Transverse colon (tissue), 4 donors: ENCODE measurements around the gene PDE4D. TPM values are rescaled to one million over a fixed set of nuclear protein-coding genes. Genes with fewer than 3 reads are reported as not detected.

Experiments
- DNase-seq: peaks from one replicate; pipeline ENCODE4 v3.0.0-alpha.2; 2019
- H3K27ac ChIP-seq, 4 donors: fragments of 200-600 bp; sonication (generic); 2 replicates each; pipeline ENCODE4 v1.5.1; 2016 to 2018; ENCODE audit warnings: inconsistent platforms in 4 of 4
- H3K27me3 ChIP-seq: fragments of 200-600 bp; sonication (generic); 2 replicates; pipeline ENCODE4 v1.5.1; 2017; ENCODE audit warnings: inconsistent platforms
- H3K36me3 ChIP-seq, 4 donors: fragments of 200-600 bp; sonication (generic); 2 replicates each; pipeline ENCODE4 v1.5.1; 2017 to 2019; ENCODE audit warnings: inconsistent platforms in 4 of 4
- H3K4me1 ChIP-seq, 4 donors: fragments of 200-600 bp; sonication (generic); 2 replicates each; pipeline ENCODE4 v1.5.1; 2017 to 2020; ENCODE audit warnings: inconsistent platforms in 4 of 4
- H3K4me3 ChIP-seq, 4 donors: fragments of 200-600 bp; sonication (generic); 1 replicate in 1 of 4; 2 replicates in 3 of 4; pipeline versions ENCODE4 v1.5.1 to v1.6.1; 2017 to 2019; ENCODE audit warnings: inconsistent platforms in 4 of 4
- H3K9me3 ChIP-seq, 2 donors: fragments of 200-600 bp; sonication (generic); 2 replicates each; pipeline ENCODE4 v1.5.1; 2017 to 2019; ENCODE audit warnings: inconsistent platforms in 2 of 2
- CTCF ChIP-seq, 5 experiments: fragments of 200-600 bp in 3 of 5; fragments of 450-650 bp in 2 of 5; sonication (generic) in 3 of 5; IDR thresholded peaks; 1 replicate in 2 of 5; 2 replicates in 3 of 5; pipeline ENCODE4 v1.5.1; 2016 to 2017; ENCODE audit warnings: antibody characterized with exemption in 5 of 5, inconsistent platforms in 3 of 5, mild to moderate bottlenecking in 2 of 5, moderate library complexity in 1 of 5
- EP300 ChIP-seq: sonication (generic); formaldehyde crosslinking; IDR thresholded peaks from one replicate; pipeline ENCODE4 v1.6.1; 2017; ENCODE audit warnings: antibody characterized with exemption, low read depth
- POLR2A ChIP-seq: fragments of 450-650 bp; IDR thresholded peaks from one replicate; pipeline ENCODE4 v1.6.1; 2016; ENCODE audit warnings: antibody characterized with exemption, mild to moderate bottlenecking, moderate library complexity
- POLR2AphosphoS5 ChIP-seq, 3 donors: sonication (generic); formaldehyde crosslinking; IDR thresholded peaks; one replicate each; pipeline ENCODE4 v1.6.1; 2016; ENCODE audit warnings: antibody characterized with exemption in 3 of 3
- WGBS, 2 donors: methylation state at CpG; one replicate each; pipeline ENCODE4 v1.1.5; 2018; ENCODE audit warnings: low coverage in 1 of 2; 5-methylcytosine and 5-hydroxymethylcytosine counted together
- in situ Hi-C, 4 donors: fragments of 200-750 bp; cut with MboI; loops; one replicate each; pipeline versions ENCODE4 v1.15.0 to v1.15.1; 2017; ENCODE audit warnings: low sequenced_read_pairs in 3 of 4, low pct_ligation_motif_present in 1 of 4, low pct_unique_long_range_greater_than_20kb in 1 of 4
- intact Hi-C: fragments of 100-400 bp; cut with DNase I; formaldehyde crosslinking; loops from one replicate; pipeline ENCODE4 v1.15.1; 2023; ENCODE audit warnings: low total_unique reads
- total RNA-seq, 4 donors: library from RNA; depleted of rRNA; stranded (reverse); fragments of >200 nt; gene quantifications; one replicate each; pipeline ENCODE4 v1.1.0, GENCODE V29; 2016

Gene PDE4D
- total RNA-seq, 4 donors from 2014 or later, result 47.0 to 302 (median 73.6) TPM

GRCh38 chr5:59558501-59558900 is 335.0 kb downstream of the PDE4D start:
- peaks cover 0 to 24% (median 9%) of the 10 kb centered on the region in 4 donors for H3K4me1 ChIP-seq
- intact Hi-C loops (no loop called here), in situ Hi-C loops (no loop called here)
- no peak for DNase-seq
- H3K27me3 ChIP-seq, result no peaks in the 10 kb centered on the region
- H3K27ac ChIP-seq, result no peak overlapping the region
- H3K36me3 ChIP-seq, result no peaks in the 10 kb centered on the region
- H3K4me3 ChIP-seq, result no peak overlapping the region
- WGBS, 2 donors, result 94 to 100% methylated on average over 1 of the region's 1 CpG
- TF ChIP-seq CTCF (IDR thresholded peaks at IDR 0.05) (no peak), POLR2A (no peak), EP300 (no peak), POLR2AphosphoS5 (IDR thresholded peaks at IDR 0.05) (no peak)
- no peaks in the 10 kb centered on the region for H3K9me3 ChIP-seq

- Histone ChIP-seq H3K9me3 (no peaks in the 10 kb centered on the region), H3K4me3 (no peak overlapping the region), H3K27me3 (no peaks in the 10 kb centered on the region), H3K36me3 (no peaks in the 10 kb centered on the region), H3K4me1 (peaks cover 0 to 15% (median 6%) of the 10 kb centered on the region in 4 donors), H3K27ac (no peak overlapping the region)
- TF ChIP-seq CTCF (IDR thresholded peaks at IDR 0.05) (no peak), EP300 (no peak), POLR2A (no peak), POLR2AphosphoS5 (IDR thresholded peaks at IDR 0.05) (no peak)
- in situ Hi-C loops, result no loop called here
- intact Hi-C loops, result no loop called here
- no peak for DNase-seq
Measured at GRCh38 chr5:59557572-59557971, 336.0 kb downstream of the PDE4D start.

- Histone ChIP-seq H3K4me3 (no peak overlapping the region), H3K27me3 (no peaks in the 10 kb centered on the region), H3K36me3 (no peaks in the 10 kb centered on the region), H3K4me1 (peaks cover 0 to 14% (median 6%) of the 10 kb centered on the region in 4 donors), H3K27ac (no peak overlapping the region), H3K9me3 (no peaks in the 10 kb centered on the region)
- in situ Hi-C loops, result no loop called here
- TF ChIP-seq CTCF (IDR thresholded peaks at IDR 0.05), result no peak
- no peak for TF ChIP-seq POLR2AphosphoS5 (IDR thresholded peaks at IDR 0.05)
- no peak for TF ChIP-seq POLR2A
- TF ChIP-seq EP300, result no peak
- no peak for DNase-seq
- intact Hi-C loops, result no loop called here
- WGBS, 2 donors, result 75 to 89% methylated on average over 2 to 3 of the region's 3 CpGs
Measured at GRCh38 chr5:59555596-59555995, 337.9 kb downstream of the PDE4D start.

GRCh38 chr5:59554501-59554900 is 339.0 kb downstream of the PDE4D start:
- 65 to 92% methylated on average over 4 of the region's 4 CpGs for WGBS, 2 donors
- Histone ChIP-seq H3K4me1 (peaks cover 0 to 11% (median 4%) of the 10 kb centered on the region in 4 donors), H3K4me3 (no peak overlapping the region), H3K27me3 (no peaks in the 10 kb centered on the region), H3K9me3 (no peaks in the 10 kb centered on the region), H3K27ac (no peak overlapping the region), H3K36me3 (no peaks in the 10 kb centered on the region)
- no peak for DNase-seq
- intact Hi-C loops (no loop called here), in situ Hi-C loops (no loop called here)
- TF ChIP-seq EP300, result no peak
- TF ChIP-seq CTCF (IDR thresholded peaks at IDR 0.05), result no peak
- no peak for TF ChIP-seq POLR2AphosphoS5 (IDR thresholded peaks at IDR 0.05)
- TF ChIP-seq POLR2A, result no peak
